ENCODE measurements around the gene BBX.

BBX gene

GRCh38 chr3:107819656-107820055 lies 296.9 kb downstream of the BBX start:
- H3K36me3 ChIP-seq (ENCODE audit: insufficient read depth, low read length), result no peaks in the 10 kb centered on the region
- no peak for ATAC-seq (ENCODE audit: insufficient read depth, low read depth)
- no peaks in the 10 kb centered on the region for H4K20me1 ChIP-seq (ENCODE audit: insufficient read depth, low read length)
- H3K9me3 ChIP-seq (ENCODE audit: insufficient read depth, low read length, severe bottlenecking), result no peaks in the 10 kb centered on the region
- H3K27ac ChIP-seq (ENCODE audit: low read length), result no peak overlapping the region
- H3K4me1 ChIP-seq (ENCODE audit: insufficient read depth, low read length), result no peaks in the 10 kb centered on the region
- H3K4me3 ChIP-seq (ENCODE audit: low read depth in 1 of 2, low read length in 2 of 2), result no peak overlapping the region
- no peaks in the 10 kb centered on the region for H3K79me2 ChIP-seq (ENCODE audit: insufficient read depth, low read length)
- no peak overlapping the region for H3K9ac ChIP-seq (ENCODE audit: low read depth, low read length)
- H2AFZ ChIP-seq (ENCODE audit: low read depth, low read length), result no peak overlapping the region
- no peak for DNase-seq
- no peaks in the 10 kb centered on the region for H3K27me3 ChIP-seq (ENCODE audit: insufficient read depth, low read length, poor library complexity)
- TF ChIP-seq, protein P1, sequence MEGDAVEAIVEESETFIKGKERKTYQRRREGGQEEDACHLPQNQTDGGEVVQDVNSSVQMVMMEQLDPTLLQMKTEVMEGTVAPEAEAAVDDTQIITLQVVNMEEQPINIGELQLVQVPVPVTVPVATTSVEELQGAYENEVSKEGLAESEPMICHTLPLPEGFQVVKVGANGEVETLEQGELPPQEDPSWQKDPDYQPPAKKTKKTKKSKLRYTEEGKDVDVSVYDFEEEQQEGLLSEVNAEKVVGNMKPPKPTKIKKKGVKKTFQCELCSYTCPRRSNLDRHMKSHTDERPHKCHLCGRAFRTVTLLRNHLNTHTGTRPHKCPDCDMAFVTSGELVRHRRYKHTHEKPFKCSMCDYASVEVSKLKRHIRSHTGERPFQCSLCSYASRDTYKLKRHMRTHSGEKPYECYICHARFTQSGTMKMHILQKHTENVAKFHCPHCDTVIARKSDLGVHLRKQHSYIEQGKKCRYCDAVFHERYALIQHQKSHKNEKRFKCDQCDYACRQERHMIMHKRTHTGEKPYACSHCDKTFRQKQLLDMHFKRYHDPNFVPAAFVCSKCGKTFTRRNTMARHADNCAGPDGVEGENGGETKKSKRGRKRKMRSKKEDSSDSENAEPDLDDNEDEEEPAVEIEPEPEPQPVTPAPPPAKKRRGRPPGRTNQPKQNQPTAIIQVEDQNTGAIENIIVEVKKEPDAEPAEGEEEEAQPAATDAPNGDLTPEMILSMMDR (IDR thresholded peaks at IDR 0.05; ENCODE audit: borderline replicate concordance, extremely low read depth, low read length, poor library complexity, severe bottlenecking), result no peak
- no peak for TF ChIP-seq EZH2 (IDR thresholded peaks at IDR 0.05; ENCODE audit: borderline replicate concordance, low read depth, low read length, severe bottlenecking)
- no peak overlapping the region for H3K4me2 ChIP-seq (ENCODE audit: insufficient read depth, low read length)

GRCh38 chr3:107822308-107822707 lies 299.5 kb downstream of the BBX start:
- Histone ChIP-seq H3K27me3 (ENCODE audit: insufficient read depth, low read length, poor library complexity) (no peaks in the 10 kb centered on the region), H4K20me1 (ENCODE audit: insufficient read depth, low read length) (no peaks in the 10 kb centered on the region), H3K36me3 (ENCODE audit: insufficient read depth, low read length) (no peaks in the 10 kb centered on the region), H3K4me2 (ENCODE audit: insufficient read depth, low read length) (no peak overlapping the region), H3K79me2 (ENCODE audit: insufficient read depth, low read length) (no peaks in the 10 kb centered on the region), H3K9ac (ENCODE audit: low read depth, low read length) (no peak overlapping the region), H3K4me1 (ENCODE audit: insufficient read depth, low read length) (no peaks in the 10 kb centered on the region), H2AFZ (ENCODE audit: low read depth, low read length) (no peak overlapping the region), H3K9me3 (ENCODE audit: insufficient read depth, low read length, severe bottlenecking) (no peaks in the 10 kb centered on the region), H3K27ac (ENCODE audit: low read length) (no peak overlapping the region), H3K4me3 (ENCODE audit: low read depth in 1 of 2, low read length in 2 of 2) (no peak overlapping the region)
- DNase-seq (no peak), ATAC-seq (ENCODE audit: insufficient read depth, low read depth) (no peak)
- TF ChIP-seq, protein P1 (IDR thresholded peaks at IDR 0.05; ENCODE audit: borderline replicate concordance, extremely low read depth, low read length, poor library complexity, severe bottlenecking), result no peak
- no peak for TF ChIP-seq EZH2 (IDR thresholded peaks at IDR 0.05; ENCODE audit: borderline replicate concordance, low read depth, low read length, severe bottlenecking)

DNA sequence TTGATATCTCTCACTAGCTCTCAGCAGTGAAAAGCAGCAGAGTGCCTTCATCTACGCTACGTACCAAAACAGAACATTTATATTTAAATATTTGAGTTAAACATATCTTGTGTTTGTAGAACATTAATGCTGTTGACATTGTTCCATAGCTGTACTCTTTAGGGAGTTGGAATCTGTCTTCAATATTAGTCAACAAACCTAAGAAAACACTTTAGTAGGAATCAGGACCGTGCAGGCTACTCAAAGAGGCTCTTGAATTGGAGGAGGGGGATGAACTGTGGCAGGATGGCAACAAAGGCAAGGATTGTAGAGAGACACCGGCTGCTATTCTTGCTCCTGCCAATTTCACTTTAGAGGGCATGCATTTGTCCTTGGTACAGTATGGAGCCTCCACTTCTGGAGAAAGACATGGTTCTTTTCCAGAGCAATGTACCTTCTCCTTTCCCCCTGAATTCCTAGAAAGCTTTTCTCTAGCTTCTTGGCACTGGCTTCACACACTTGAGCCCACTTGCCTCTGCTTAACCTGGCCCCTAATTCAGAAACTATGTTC lies 302.1 kb downstream of the BBX start:
- H3K4me1 ChIP-seq (ENCODE audit: insufficient read depth, low read length), result no peaks in the 10 kb centered on the region
- TF ChIP-seq, protein P1 (IDR thresholded peaks at IDR 0.05; ENCODE audit: borderline replicate concordance, extremely low read depth, low read length, poor library complexity, severe bottlenecking), result no peak
- no peak for TF ChIP-seq EZH2 (IDR thresholded peaks at IDR 0.05; ENCODE audit: borderline replicate concordance, low read depth, low read length, severe bottlenecking)
- no peak overlapping the region for H2AFZ ChIP-seq (ENCODE audit: low read depth, low read length)

GRCh38 chr3:107825556-107825955 lies 302.8 kb downstream of the BBX start:
- Histone ChIP-seq H3K4me1 (ENCODE audit: insufficient read depth, low read length) (no peaks in the 10 kb centered on the region), H3K4me3 (ENCODE audit: low read depth in 1 of 2, low read length in 2 of 2) (no peak overlapping the region), H3K9ac (ENCODE audit: low read depth, low read length) (no peak overlapping the region), H3K4me2 (ENCODE audit: insufficient read depth, low read length) (no peak overlapping the region), H3K36me3 (ENCODE audit: insufficient read depth, low read length) (no peaks in the 10 kb centered on the region), H3K27ac (ENCODE audit: low read length) (no peak overlapping the region), H3K79me2 (ENCODE audit: insufficient read depth, low read length) (no peaks in the 10 kb centered on the region), H3K9me3 (ENCODE audit: insufficient read depth, low read length, severe bottlenecking) (no peaks in the 10 kb centered on the region), H3K27me3 (ENCODE audit: insufficient read depth, low read length, poor library complexity) (no peaks in the 10 kb centered on the region), H4K20me1 (ENCODE audit: insufficient read depth, low read length) (no peaks in the 10 kb centered on the region), H2AFZ (ENCODE audit: low read depth, low read length) (no peak overlapping the region)
- no peak for TF ChIP-seq EZH2 (IDR thresholded peaks at IDR 0.05; ENCODE audit: borderline replicate concordance, low read depth, low read length, severe bottlenecking)
- TF ChIP-seq, protein P1 (IDR thresholded peaks at IDR 0.05; ENCODE audit: borderline replicate concordance, extremely low read depth, low read length, poor library complexity, severe bottlenecking), result no peak
- DNase-seq (no peak), ATAC-seq (ENCODE audit: insufficient read depth, low read depth) (no peak)

More for the DNA sequence above, 302.1 kb downstream of the BBX start:
- Histone ChIP-seq H3K4me2 (ENCODE audit: insufficient read depth, low read length) (no peak overlapping the region), H3K27me3 (ENCODE audit: insufficient read depth, low read length, poor library complexity) (no peaks in the 10 kb centered on the region), H3K9me3 (ENCODE audit: insufficient read depth, low read length, severe bottlenecking) (no peaks in the 10 kb centered on the region), H3K4me3 (ENCODE audit: low read depth in 1 of 2, low read length in 2 of 2) (no peak overlapping the region), H3K9ac (ENCODE audit: low read depth, low read length) (no peak overlapping the region), H3K36me3 (ENCODE audit: insufficient read depth, low read length) (no peaks in the 10 kb centered on the region), H3K27ac (ENCODE audit: low read length) (no peak overlapping the region), H3K79me2 (ENCODE audit: insufficient read depth, low read length) (no peaks in the 10 kb centered on the region), H4K20me1 (ENCODE audit: insufficient read depth, low read length) (no peaks in the 10 kb centered on the region)
- DNase-seq (no peak), ATAC-seq (ENCODE audit: insufficient read depth, low read depth) (no peak)

All from DND-41 (cell line).